GM18520 (cell line): ENCODE results near the gene KITLG.
"Not testable (repeated sequence)": the region's sequence is repeated elsewhere in the genome, so short reads cannot be mapped to it uniquely, and the experiment has no call there.

Experiments used
- ATAC-seq: cut with Tn5 transposase; IDR thresholded peaks from one replicate; pipeline ENCODE4 v1.9.1; 2021; ENCODE audit not compliant: unreplicated experiment

Gene KITLG

GRCh38 chr12:88496429-88496828 is 83.8 kb downstream of the KITLG start:
- no peak for ATAC-seq

- ATAC-seq, result no peak
Measured at GRCh38 chr12:88495031-88495430, 85.2 kb downstream of the KITLG start.

GRCh38 chr12:88494520-88494919 is 85.8 kb downstream of the KITLG start:
- ATAC-seq, result no peak

- ATAC-seq, result no peak
Measured at GRCh38 chr12:88493636-88494035, 86.6 kb downstream of the KITLG start.

- ATAC-seq, result no peak
Measured at GRCh38 chr12:88490425-88490824, 89.8 kb downstream of the KITLG start.

GRCh38 chr12:88472775-88473174 is 107.5 kb downstream of the KITLG start:
- ATAC-seq, result no peak

- no peak for ATAC-seq
Measured at GRCh38 chr12:88472248-88472647, 108.0 kb downstream of the KITLG start.

GRCh38 chr12:88471331-88472045 is 108.8 kb downstream of the KITLG start:
- ATAC-seq, result no peak

- no peak for ATAC-seq
Measured at GRCh38 chr12:88469154-88469553, 111.1 kb downstream of the KITLG start.

GRCh38 chr12:88468581-88468980 is 111.7 kb downstream of the KITLG start:
- ATAC-seq, result no peak

GRCh38 chr12:88466708-88467107 is 113.6 kb downstream of the KITLG start:
- ATAC-seq, result not testable (repeated sequence)

GRCh38 chr12:88458327-88458726 is 121.9 kb downstream of the KITLG start:
- ATAC-seq, result no peak

- ATAC-seq, result no peak
Measured at GRCh38 chr12:88453323-88453722, 126.9 kb downstream of the KITLG start.

- no peak for ATAC-seq
Measured at GRCh38 chr12:88451205-88451604, 129.1 kb downstream of the KITLG start.

- no peak for ATAC-seq
Measured at GRCh38 chr12:88450136-88450535, 130.1 kb downstream of the KITLG start.

- no peak for ATAC-seq
Measured at GRCh38 chr12:88448337-88448915, 131.8 kb downstream of the KITLG start.

GRCh38 chr12:88445705-88446394 is 134.4 kb downstream of the KITLG start:
- ATAC-seq, result no peak

- ATAC-seq, result no peak
Measured at GRCh38 chr12:88444481-88444880, 135.8 kb downstream of the KITLG start.
